Mammary epithelial cell (primary cell): ENCODE data around the gene BCR.

Experiments used
- EZH2 ChIP-seq: IDR thresholded peaks from 2 replicates; pipeline ENCODE4 v1.6.1; 2012; ENCODE audit warnings: low read length, inconsistent platforms, borderline replicate concordance
- TF ChIP-seq, protein P1 (sequence below), 2 donors: IDR thresholded peaks in 1 of 2; conservative IDR thresholded peaks in 1 of 2; 2 replicates each; pipeline ENCODE4 v1.5.1; 2011 to 2012; ENCODE audit warnings: inconsistent platforms in 2 of 2, low read length in 2 of 2, mild to moderate bottlenecking in 2 of 2, control low read depth in 1 of 2, low read depth in 1 of 2; ENCODE audit not compliant: insufficient read depth in 1 of 2; ENCODE audit errors: extremely low read depth in 1 of 2

GRCh38 chr22:23215294-23216241 lies 35.3 kb downstream of the BCR start:
- TF ChIP-seq, protein P1, sequence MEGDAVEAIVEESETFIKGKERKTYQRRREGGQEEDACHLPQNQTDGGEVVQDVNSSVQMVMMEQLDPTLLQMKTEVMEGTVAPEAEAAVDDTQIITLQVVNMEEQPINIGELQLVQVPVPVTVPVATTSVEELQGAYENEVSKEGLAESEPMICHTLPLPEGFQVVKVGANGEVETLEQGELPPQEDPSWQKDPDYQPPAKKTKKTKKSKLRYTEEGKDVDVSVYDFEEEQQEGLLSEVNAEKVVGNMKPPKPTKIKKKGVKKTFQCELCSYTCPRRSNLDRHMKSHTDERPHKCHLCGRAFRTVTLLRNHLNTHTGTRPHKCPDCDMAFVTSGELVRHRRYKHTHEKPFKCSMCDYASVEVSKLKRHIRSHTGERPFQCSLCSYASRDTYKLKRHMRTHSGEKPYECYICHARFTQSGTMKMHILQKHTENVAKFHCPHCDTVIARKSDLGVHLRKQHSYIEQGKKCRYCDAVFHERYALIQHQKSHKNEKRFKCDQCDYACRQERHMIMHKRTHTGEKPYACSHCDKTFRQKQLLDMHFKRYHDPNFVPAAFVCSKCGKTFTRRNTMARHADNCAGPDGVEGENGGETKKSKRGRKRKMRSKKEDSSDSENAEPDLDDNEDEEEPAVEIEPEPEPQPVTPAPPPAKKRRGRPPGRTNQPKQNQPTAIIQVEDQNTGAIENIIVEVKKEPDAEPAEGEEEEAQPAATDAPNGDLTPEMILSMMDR (conservative IDR thresholded peaks at IDR 0.05 in 1 of 2, IDR thresholded peaks at IDR 0.05 in 1 of 2; ENCODE audit: extremely low read depth in 1 of 2, insufficient read depth in 1 of 2, low read depth in 1 of 2, low read length in 2 of 2): no peak
- TF ChIP-seq EZH2: no peak
